ENCODE measurements around the gene GC. TPM values are rescaled to one million over a fixed set of nuclear protein-coding genes. Genes with fewer than 3 reads are reported as not detected.

GC gene
- total and polyA plus RNA-seq, 2 of the 4 experiments (the other 2 are of a cell fraction), result not detected

DNA sequence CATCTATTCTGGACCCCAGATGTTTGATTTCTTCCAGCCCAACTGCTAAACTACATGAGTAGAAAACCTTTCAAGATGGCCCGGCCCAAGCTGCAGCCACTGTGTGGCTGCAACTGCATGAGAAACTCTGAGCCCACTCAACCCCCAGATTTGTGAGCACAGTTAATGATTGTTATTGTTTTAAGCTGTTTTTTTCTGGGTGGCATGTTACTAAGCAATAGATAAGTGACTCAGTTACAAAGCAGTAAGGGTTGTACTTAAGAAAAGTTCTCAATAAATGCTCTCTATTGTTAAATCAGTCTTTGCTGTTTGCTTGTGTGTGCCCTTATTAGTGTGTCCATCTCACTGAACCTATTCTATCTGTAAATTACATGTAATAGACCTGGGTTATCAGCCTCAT is 51.8 kb downstream of the GC start:
- H3K4me1 ChIP-seq (ENCODE audit: control insufficient read depth, insufficient read depth, low read length), result no peaks in the 10 kb centered on the region
- H2BK20ac ChIP-seq (ENCODE audit: low read depth, low read length), result no peak overlapping the region
- dilution Hi-C loops (cut with HindIII; ENCODE audit: low sequenced_read_pairs, unreplicated experiment), result no loop called here
- no peak overlapping the region for H2BK120ac ChIP-seq (ENCODE audit: low read depth, low read length)
- H4K20me1 ChIP-seq (ENCODE audit: insufficient read depth, low read length), result no peaks in the 10 kb centered on the region
- no peak overlapping the region for H3K14ac ChIP-seq (replicated peaks; ENCODE audit: low read depth, low read length)
- no peak overlapping the region for H3K56ac ChIP-seq (ENCODE audit: extremely low read depth, insufficient read depth, low read length)
- 0 out of 2 replicates have a peak, but pooled peaks cover 2% of the 10 kb centered on the region for H3K27me3 ChIP-seq (ENCODE audit: control insufficient read depth, insufficient read depth, low read length)
- H3K4me3 ChIP-seq (ENCODE audit: insufficient read depth, low read depth, low read length), result no peak overlapping the region
- H3K23ac ChIP-seq (ENCODE audit: low read depth, low read length), result no peak overlapping the region
- no peak overlapping the region for H3K9ac ChIP-seq (ENCODE audit: low read depth, low read length)
- no peak overlapping the region for H2AFZ ChIP-seq (replicated peaks; ENCODE audit: low read length, poor library complexity)
- no peaks in the 10 kb centered on the region for H3K9me3 ChIP-seq (ENCODE audit: control insufficient read depth, insufficient read depth, low read length)
- no peak overlapping the region for H3K27ac ChIP-seq (ENCODE audit: insufficient read depth, low read length)
- no TSS peak for BruUV-seq (replicated peaks)
- H4K91ac ChIP-seq (ENCODE audit: insufficient read depth, low read depth, low read length), result no peak overlapping the region
- no peaks in the 10 kb centered on the region for H3K9me1 ChIP-seq (ENCODE audit: insufficient read depth, low read length)
- H2BK5ac ChIP-seq (ENCODE audit: low read depth, low read length, poor library complexity, severe bottlenecking), result no peak overlapping the region
- no peak overlapping the region for H2AK9ac ChIP-seq (replicated peaks; ENCODE audit: low read depth, low read length, poor library complexity)
- in situ Hi-C loops (cut with MboI; ENCODE audit: low sequenced_read_pairs), result no loop called here
- ChIA-PET CTCF (no interaction called here), POLR2A (ENCODE audit: unreplicated experiment) (no interaction called here)
- TF ChIP-seq, protein P1, sequence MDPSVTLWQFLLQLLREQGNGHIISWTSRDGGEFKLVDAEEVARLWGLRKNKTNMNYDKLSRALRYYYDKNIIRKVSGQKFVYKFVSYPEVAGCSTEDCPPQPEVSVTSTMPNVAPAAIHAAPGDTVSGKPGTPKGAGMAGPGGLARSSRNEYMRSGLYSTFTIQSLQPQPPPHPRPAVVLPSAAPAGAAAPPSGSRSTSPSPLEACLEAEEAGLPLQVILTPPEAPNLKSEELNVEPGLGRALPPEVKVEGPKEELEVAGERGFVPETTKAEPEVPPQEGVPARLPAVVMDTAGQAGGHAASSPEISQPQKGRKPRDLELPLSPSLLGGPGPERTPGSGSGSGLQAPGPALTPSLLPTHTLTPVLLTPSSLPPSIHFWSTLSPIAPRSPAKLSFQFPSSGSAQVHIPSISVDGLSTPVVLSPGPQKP (IDR thresholded peaks at IDR 0.05; ENCODE audit: borderline replicate concordance, low read depth, low read length), result no peak
- TF ChIP-seq NFE2L2 (IDR thresholded peaks at IDR 0.05; ENCODE audit: low read depth, low read length) (no peak), FOS (IDR thresholded peaks at IDR 0.05; ENCODE audit: low read depth, low read length) (no peak), MAZ (IDR thresholded peaks at IDR 0.05; ENCODE audit: borderline replicate concordance, low read depth, low read length) (no peak), BHLHE40 (IDR thresholded peaks at IDR 0.05; ENCODE audit: low read depth, low read length) (no peak)
- TF ChIP-seq, protein P2, sequence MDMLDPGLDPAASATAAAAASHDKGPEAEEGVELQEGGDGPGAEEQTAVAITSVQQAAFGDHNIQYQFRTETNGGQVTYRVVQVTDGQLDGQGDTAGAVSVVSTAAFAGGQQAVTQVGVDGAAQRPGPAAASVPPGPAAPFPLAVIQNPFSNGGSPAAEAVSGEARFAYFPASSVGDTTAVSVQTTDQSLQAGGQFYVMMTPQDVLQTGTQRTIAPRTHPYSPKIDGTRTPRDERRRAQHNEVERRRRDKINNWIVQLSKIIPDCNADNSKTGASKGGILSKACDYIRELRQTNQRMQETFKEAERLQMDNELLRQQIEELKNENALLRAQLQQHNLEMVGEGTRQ (IDR thresholded peaks at IDR 0.05; ENCODE audit: low read depth, low read length), result no peak
- TF ChIP-seq, protein P3, sequence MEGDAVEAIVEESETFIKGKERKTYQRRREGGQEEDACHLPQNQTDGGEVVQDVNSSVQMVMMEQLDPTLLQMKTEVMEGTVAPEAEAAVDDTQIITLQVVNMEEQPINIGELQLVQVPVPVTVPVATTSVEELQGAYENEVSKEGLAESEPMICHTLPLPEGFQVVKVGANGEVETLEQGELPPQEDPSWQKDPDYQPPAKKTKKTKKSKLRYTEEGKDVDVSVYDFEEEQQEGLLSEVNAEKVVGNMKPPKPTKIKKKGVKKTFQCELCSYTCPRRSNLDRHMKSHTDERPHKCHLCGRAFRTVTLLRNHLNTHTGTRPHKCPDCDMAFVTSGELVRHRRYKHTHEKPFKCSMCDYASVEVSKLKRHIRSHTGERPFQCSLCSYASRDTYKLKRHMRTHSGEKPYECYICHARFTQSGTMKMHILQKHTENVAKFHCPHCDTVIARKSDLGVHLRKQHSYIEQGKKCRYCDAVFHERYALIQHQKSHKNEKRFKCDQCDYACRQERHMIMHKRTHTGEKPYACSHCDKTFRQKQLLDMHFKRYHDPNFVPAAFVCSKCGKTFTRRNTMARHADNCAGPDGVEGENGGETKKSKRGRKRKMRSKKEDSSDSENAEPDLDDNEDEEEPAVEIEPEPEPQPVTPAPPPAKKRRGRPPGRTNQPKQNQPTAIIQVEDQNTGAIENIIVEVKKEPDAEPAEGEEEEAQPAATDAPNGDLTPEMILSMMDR (conservative IDR thresholded peaks at IDR 0.05; ENCODE audit: low read depth, low read length), result no peak
- H3K18ac ChIP-seq (ENCODE audit: low read depth, low read length), result no peak overlapping the region
- H2AK5ac ChIP-seq (ENCODE audit: low read depth, low read length), result no peak overlapping the region
- H3K79me1 ChIP-seq (ENCODE audit: low read depth in 1 of 2, low read length in 2 of 2), result no peaks in the 10 kb centered on the region
- no peak overlapping the region for H4K8ac ChIP-seq (ENCODE audit: low read depth in 2 of 2, low read length in 2 of 2)
- DNase-seq (peak; percentile 1), ATAC-seq (ENCODE audit: low read depth) (no peak)
- no peak overlapping the region for H3K4ac ChIP-seq (ENCODE audit: low read depth, low read length)
- H2BK15ac ChIP-seq (ENCODE audit: low read depth, low read length), result no peak overlapping the region
- H3K36me3 ChIP-seq (ENCODE audit: control insufficient read depth, insufficient read depth, low read length), result no peaks in the 10 kb centered on the region
- no CpG with 5 or more reads among the region's 1 CpG for WGBS, 2 experiments (ENCODE audit: extremely low coverage in 2 of 2, insufficient read length in 1 of 2)
- H3K4me2 ChIP-seq (ENCODE audit: low read depth, low read length), result no peak overlapping the region
- intact Hi-C loops (cut with micrococcal nuclease), result loop anchor here (1.0 to 5.0 kb wide), 3 partner anchors 209 to 570 kb away; no protein-coding TSS in a partner anchor
- no peak overlapping the region for H4K5ac ChIP-seq (ENCODE audit: low read depth, low read length)

All from IMR-90 (cell line).